GM20431 (cell line): ENCODE data around the gene NCS1.

Source experiments
- in situ Hi-C: fragments of 300-500 bp; cut with MseI, MboI; formaldehyde crosslinking; loops from one replicate; pipeline ENCODE4 v1.15.0; 2020; ENCODE audit warnings: low sequenced_read_pairs; ENCODE audit not compliant: unreplicated experiment

NCS1 gene

GRCh38 chr9:130209422-130209821 is 37.2 kb downstream of the NCS1 start:
- in situ Hi-C loops = no loop called here

- in situ Hi-C loops = no loop called here
These were observed 39.5 kb downstream of the NCS1 start for GRCh38 chr9:130211548-130212226.

GRCh38 chr9:130212543-130213297 is 40.5 kb downstream of the NCS1 start:
- in situ Hi-C loops = no loop called here

GRCh38 chr9:130213911-130214761 is 41.9 kb downstream of the NCS1 start:
- in situ Hi-C loops = no loop called here

- in situ Hi-C loops = no loop called here
These were observed 42.7 kb downstream of the NCS1 start for GRCh38 chr9:130214776-130215340.

- in situ Hi-C loops = no loop called here
These were observed 43.3 kb downstream of the NCS1 start for GRCh38 chr9:130215341-130216119.

GRCh38 chr9:130217838-130218237 is 45.6 kb downstream of the NCS1 start:
- in situ Hi-C loops = no loop called here

GRCh38 chr9:130219661-130220096 is 47.5 kb downstream of the NCS1 start:
- in situ Hi-C loops = no loop called here

GRCh38 chr9:130220352-130220751 is 48.1 kb downstream of the NCS1 start:
- in situ Hi-C loops = no loop called here

GRCh38 chr9:130222833-130223232 is 50.6 kb downstream of the NCS1 start:
- in situ Hi-C loops = no loop called here

GRCh38 chr9:130225071-130225470 is 52.9 kb downstream of the NCS1 start:
- in situ Hi-C loops = loop anchor here (25.0 kb wide), 1 partner anchor 363 kb away; no protein-coding TSS in a partner anchor

GRCh38 chr9:130225586-130225985 is 53.4 kb downstream of the NCS1 start:
- in situ Hi-C loops = loop anchor here (25.0 kb wide), 1 partner anchor 363 kb away; no protein-coding TSS in a partner anchor

- in situ Hi-C loops = loop anchor here (25.0 kb wide), 1 partner anchor 364 kb away; no protein-coding TSS in a partner anchor
These were observed 53.9 kb downstream of the NCS1 start for GRCh38 chr9:130226112-130226511.

- in situ Hi-C loops = loop anchor here (25.0 kb wide), 1 partner anchor 366 kb away; no protein-coding TSS in a partner anchor
These were observed 55.6 kb downstream of the NCS1 start for GRCh38 chr9:130227833-130228232.

GRCh38 chr9:130229759-130230158 is 57.6 kb downstream of the NCS1 start:
- in situ Hi-C loops = loop anchor here (10.0 to 25.0 kb wide), 2 partner anchors 125 to 367 kb away; no protein-coding TSS in a partner anchor

- in situ Hi-C loops = loop anchor here (10.0 to 25.0 kb wide), 2 partner anchors 126 to 368 kb away; no protein-coding TSS in a partner anchor
These were observed 58.4 kb downstream of the NCS1 start for GRCh38 chr9:130230631-130231030.

GRCh38 chr9:130232899-130233586 is 60.8 kb downstream of the NCS1 start:
- in situ Hi-C loops = loop anchor here (10.0 to 25.0 kb wide), 2 partner anchors 128 to 371 kb away; no protein-coding TSS in a partner anchor

- in situ Hi-C loops = loop anchor here (10.0 to 25.0 kb wide), 2 partner anchors 129 to 371 kb away; no protein-coding TSS in a partner anchor
These were observed 61.4 kb downstream of the NCS1 start for GRCh38 chr9:130233587-130233945.
